GM18867 (cell line): ENCODE results near the gene PLXNA4.

Experiments used
- ATAC-seq: cut with Tn5 transposase; IDR thresholded peaks from one replicate; pipeline ENCODE4 v1.9.1; 2021; ENCODE audit warnings: mild to moderate bottlenecking, moderate library complexity; ENCODE audit not compliant: unreplicated experiment

PLXNA4 gene

GRCh38 chr7:132290021-132290420, 286.2 kb downstream of the PLXNA4 start:
- no peak for ATAC-seq

- no peak for ATAC-seq
These were observed 289.4 kb downstream of the PLXNA4 start for GRCh38 chr7:132286836-132287235.

- ATAC-seq = no peak
These were observed 295.9 kb downstream of the PLXNA4 start for GRCh38 chr7:132280335-132280734.

GRCh38 chr7:132279718-132280117, 296.6 kb downstream of the PLXNA4 start:
- no peak for ATAC-seq

- ATAC-seq = no peak
These were observed 299.1 kb downstream of the PLXNA4 start for GRCh38 chr7:132276976-132277725.

GRCh38 chr7:132276234-132276630, 300.0 kb downstream of the PLXNA4 start:
- ATAC-seq = no peak

- ATAC-seq = no peak
These were observed 300.6 kb downstream of the PLXNA4 start for GRCh38 chr7:132275416-132276233.

- ATAC-seq = no peak
These were observed 303.4 kb downstream of the PLXNA4 start for GRCh38 chr7:132272763-132273371.

- ATAC-seq = no peak
These were observed 305.8 kb downstream of the PLXNA4 start for GRCh38 chr7:132270517-132270916.

- ATAC-seq = no peak
These were observed 306.6 kb downstream of the PLXNA4 start for GRCh38 chr7:132269718-132270117.

GRCh38 chr7:132263151-132263550, 313.1 kb downstream of the PLXNA4 start:
- no peak for ATAC-seq

- no peak for ATAC-seq
These were observed 314.2 kb downstream of the PLXNA4 start for GRCh38 chr7:132262160-132262470.

GRCh38 chr7:132261327-132262159, 314.7 kb downstream of the PLXNA4 start:
- no peak for ATAC-seq

GRCh38 chr7:132258231-132258630, 318.0 kb downstream of the PLXNA4 start:
- ATAC-seq = no peak

- ATAC-seq = no peak
These were observed 319.0 kb downstream of the PLXNA4 start for GRCh38 chr7:132257253-132257652.

GRCh38 chr7:132256721-132257212, 319.5 kb downstream of the PLXNA4 start:
- ATAC-seq = no peak

- no peak for ATAC-seq
These were observed 320.4 kb downstream of the PLXNA4 start for GRCh38 chr7:132255898-132256297.

- ATAC-seq = no peak
These were observed 321.0 kb downstream of the PLXNA4 start for GRCh38 chr7:132255115-132255797.

GRCh38 chr7:132254455-132254854, 321.8 kb downstream of the PLXNA4 start:
- no peak for ATAC-seq

GRCh38 chr7:132252793-132253100, 323.5 kb downstream of the PLXNA4 start:
- no peak for ATAC-seq

GRCh38 chr7:132251327-132251659, 325.0 kb downstream of the PLXNA4 start:
- ATAC-seq = no peak
